SK-N-SH (cell line): ENCODE data around the gene ZNF148.

ENCODE experiments used
- CTCF ChIP-seq: fragments of 200-600 bp; sonication (generic); IDR thresholded peaks from 2 replicates; pipeline ENCODE4 v1.6.1; 2017; ENCODE audit warnings: antibody characterized with exemption, mild to moderate bottlenecking, moderate library complexity
- EP300 ChIP-seq, 2 experiments: IDR thresholded peaks; 2 replicates each; pipeline versions ENCODE4 v1.4.0 to v1.6.1; 2012; ENCODE audit warnings: borderline replicate concordance in 1 of 2, low read depth in 1 of 2, low read length in 1 of 2
- MAX ChIP-seq: IDR thresholded peaks from 2 replicates; pipeline ENCODE4 v1.4.0; 2012; ENCODE audit warnings: low read depth
- MEF2A ChIP-seq: IDR thresholded peaks from 2 replicates; pipeline ENCODE4 v1.4.0; 2012; ENCODE audit warnings: low read depth, borderline replicate concordance
- NFIC ChIP-seq: IDR thresholded peaks from 2 replicates; pipeline ENCODE4 v1.4.0; 2012; ENCODE audit warnings: borderline replicate concordance
- NRF1 ChIP-seq: IDR thresholded peaks from 2 replicates; pipeline ENCODE4 v1.6.1; 2012; ENCODE audit warnings: low read depth, mild to moderate bottlenecking, low read length
- REST ChIP-seq: IDR thresholded peaks from 2 replicates; pipeline ENCODE4 v1.6.1; 2012; ENCODE audit warnings: mild to moderate bottlenecking, low read depth, low read length, moderate library complexity
- RXRA ChIP-seq: IDR thresholded peaks from 2 replicates; pipeline ENCODE4 v1.4.0; 2012; ENCODE audit warnings: low read depth, mild to moderate bottlenecking, borderline replicate concordance
- SMC3 ChIP-seq: IDR thresholded peaks from 2 replicates; pipeline ENCODE4 v1.6.1; 2012; ENCODE audit warnings: low read depth, low read length, improper control_type of control experiment
- TAF1 ChIP-seq: IDR thresholded peaks from 2 replicates; pipeline ENCODE4 v1.6.1; 2012; ENCODE audit warnings: low read depth, mild to moderate bottlenecking, low read length, moderate library complexity, borderline replicate concordance
- USF2 ChIP-seq: fragments of 150-350 bp; IDR thresholded peaks from 2 replicates; pipeline ENCODE4 v1.6.1; 2017; ENCODE audit warnings: antibody characterized with exemption, low read length, low read depth, borderline replicate concordance
- YY1 ChIP-seq: IDR thresholded peaks from 2 replicates; pipeline ENCODE4 v1.4.0; 2012; ENCODE audit warnings: low read depth, mild to moderate bottlenecking

- no peak for TF ChIP-seq MEF2A
- no peak for TF ChIP-seq CTCF
- no peak for TF ChIP-seq EP300 (IDR thresholded peaks at IDR 0.05; ENCODE audit: borderline replicate concordance in 1 of 2, low read depth in 1 of 2, low read length in 1 of 2)
- no peak for TF ChIP-seq RXRA
- TF ChIP-seq MAX: no peak
- no peak for TF ChIP-seq YY1
- no peak for TF ChIP-seq SMC3
- no peak for TF ChIP-seq REST
- no peak for TF ChIP-seq NFIC
- TF ChIP-seq NRF1: no peak
- no peak for TF ChIP-seq USF2
- no peak for TF ChIP-seq TAF1
Observed at GRCh38 chr3:125381743-125382142, 6.6 kb upstream of the ZNF148 start.
